ENCODE measurements around the gene HRCT1.

DNA sequence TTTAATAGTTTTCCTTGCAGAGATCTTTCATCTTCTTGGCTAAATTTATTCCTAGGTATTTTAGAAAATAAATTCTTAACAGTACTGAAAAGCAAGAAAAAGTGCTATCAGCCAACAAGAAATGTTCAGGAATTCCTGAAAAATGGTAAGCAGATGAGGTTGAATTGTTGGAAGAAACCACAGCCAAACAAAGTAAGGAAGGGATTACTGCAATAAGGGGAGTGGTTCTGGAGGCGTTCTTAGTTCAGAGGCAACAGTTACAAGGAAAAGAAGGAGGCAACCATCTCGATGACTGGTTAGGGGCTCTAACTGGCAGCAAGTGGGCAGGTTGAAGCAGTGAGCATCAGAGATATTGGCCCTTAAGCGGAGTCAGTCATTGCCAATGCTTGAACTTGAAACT is 23.0 kb upstream of the HRCT1 start:
- TF ChIP-seq, protein P1, sequence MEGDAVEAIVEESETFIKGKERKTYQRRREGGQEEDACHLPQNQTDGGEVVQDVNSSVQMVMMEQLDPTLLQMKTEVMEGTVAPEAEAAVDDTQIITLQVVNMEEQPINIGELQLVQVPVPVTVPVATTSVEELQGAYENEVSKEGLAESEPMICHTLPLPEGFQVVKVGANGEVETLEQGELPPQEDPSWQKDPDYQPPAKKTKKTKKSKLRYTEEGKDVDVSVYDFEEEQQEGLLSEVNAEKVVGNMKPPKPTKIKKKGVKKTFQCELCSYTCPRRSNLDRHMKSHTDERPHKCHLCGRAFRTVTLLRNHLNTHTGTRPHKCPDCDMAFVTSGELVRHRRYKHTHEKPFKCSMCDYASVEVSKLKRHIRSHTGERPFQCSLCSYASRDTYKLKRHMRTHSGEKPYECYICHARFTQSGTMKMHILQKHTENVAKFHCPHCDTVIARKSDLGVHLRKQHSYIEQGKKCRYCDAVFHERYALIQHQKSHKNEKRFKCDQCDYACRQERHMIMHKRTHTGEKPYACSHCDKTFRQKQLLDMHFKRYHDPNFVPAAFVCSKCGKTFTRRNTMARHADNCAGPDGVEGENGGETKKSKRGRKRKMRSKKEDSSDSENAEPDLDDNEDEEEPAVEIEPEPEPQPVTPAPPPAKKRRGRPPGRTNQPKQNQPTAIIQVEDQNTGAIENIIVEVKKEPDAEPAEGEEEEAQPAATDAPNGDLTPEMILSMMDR (IDR thresholded peaks at IDR 0.05; ENCODE audit: borderline replicate concordance, extremely low read depth, low read length, poor library complexity, severe bottlenecking) = no peak
- TF ChIP-seq EZH2 (IDR thresholded peaks at IDR 0.05; ENCODE audit: borderline replicate concordance, low read depth, low read length, severe bottlenecking) = no peak
